HepG2 (cell line): ENCODE measurements around the gene SLC12A3. TPM values are rescaled to one million over a fixed set of nuclear protein-coding genes. Genes with fewer than 3 reads are reported as not detected.

Experiments
- ATAC-seq: fragments of 200-7000 bp; cut with Tn5 transposase; 3 replicates; pipeline ENCODE4 v1.9.1; 2020; ENCODE audit warnings: mild to moderate bottlenecking, moderate library complexity
- BruUV-seq: library from RNA; stranded (reverse); fragments of 400-500 nt; replicated peaks from 2 replicates; lab custom pipeline; 2021; lab: Mats Ljungman, UMichigan
- CTCF ChIA-PET: fragments of 300-600 bp; formaldehyde crosslinking; extraction: SDS; loops from one replicate; lab custom pipeline; 2021; ENCODE audit warnings: low total read pairs, inconsistent platforms, low intra/inter-chr PET ratio; lab: Yijun Ruan, JAX
- POLR2A ChIA-PET: fragments of 350-600 bp; sonication (Branson Sonifier 250); formaldehyde crosslinking; loops from one replicate; lab custom pipeline; 2020; ENCODE audit warnings: antibody characterized with exemption, inconsistent platforms; lab: Yijun Ruan, JAX
- DNase-seq: peaks from one replicate; pipeline ENCODE4 v3.0.0-alpha.2; 2015; ENCODE audit warnings: low spot score
- FAIRE-seq: peaks from 3 replicates; lab custom pipeline; 2011; peaks lifted over from hg19 to GRCh38; lab: Jason Lieb, UNC
- H2AFZ ChIP-seq: one replicate; pipeline ENCODE4 v1.6.1; 2011; ENCODE audit warnings: low read length, inconsistent platforms
- H3K27ac ChIP-seq: fragments of 300-600 bp; 3 replicates; pipeline ENCODE4 v1.8.0; 2011; ENCODE audit warnings: mixed run types, mild to moderate bottlenecking, mixed read lengths, low read length, inconsistent platforms; ENCODE audit not compliant: insufficient read depth; ENCODE audit errors: extremely low read length
- H3K27me3 ChIP-seq, 2 experiments: fragments of 200-600 bp in 1 of 2; 2 replicates in 1 of 2; 3 replicates in 1 of 2; pipeline versions ENCODE4 v1.6.0 to v1.8.0; 2011; ENCODE audit warnings: low read length in 2 of 2, mild to moderate bottlenecking in 2 of 2, moderate library complexity in 2 of 2, inconsistent platforms in 1 of 2; ENCODE audit not compliant: insufficient read depth in 2 of 2, control insufficient read depth in 1 of 2
- H3K36me3 ChIP-seq, 2 experiments: fragments of 200-600 bp in 1 of 2; replicated peaks in 1 of 2; 2 replicates in 1 of 2; 3 replicates in 1 of 2; pipeline versions ENCODE4 v1.5.1 to v1.8.0; 2011; ENCODE audit warnings: low read length in 2 of 2, inconsistent platforms in 1 of 2; ENCODE audit not compliant: insufficient read depth in 2 of 2, control insufficient read depth in 1 of 2
- H3K4me1 ChIP-seq: 2 replicates; pipeline ENCODE4 v1.5.1; 2012; ENCODE audit warnings: low read length, inconsistent platforms; ENCODE audit not compliant: insufficient read depth
- H3K4me2 ChIP-seq: 2 replicates; pipeline ENCODE4 v1.6.0; 2011; ENCODE audit warnings: low read depth, low read length, inconsistent platforms
- H3K4me3 ChIP-seq, 3 experiments: fragments of 200-600 bp in 1 of 3; sonication (generic), shearing (Covaris generic) in 1 of 3; replicated peaks in 1 of 3; 2 replicates each; pipeline ENCODE4 v1.5.1; 2011 to 2016; ENCODE audit warnings: low read length in 3 of 3, inconsistent platforms in 2 of 3, low read depth in 2 of 3, mild to moderate bottlenecking in 2 of 3, control low read depth in 1 of 3, mixed read lengths in 1 of 3; ENCODE audit not compliant: insufficient read depth in 1 of 3
- H3K79me2 ChIP-seq: one replicate; pipeline ENCODE4 v1.6.1; 2011; ENCODE audit warnings: low read length, inconsistent platforms; ENCODE audit not compliant: insufficient read depth
- H3K9ac ChIP-seq: 2 replicates; pipeline ENCODE4 v1.6.0; 2011; ENCODE audit warnings: mild to moderate bottlenecking, low read depth, low read length, inconsistent platforms; ENCODE audit not compliant: insufficient read depth
- H3K9me3 ChIP-seq: 2 replicates; pipeline ENCODE4 v1.5.1; 2012; ENCODE audit warnings: mild to moderate bottlenecking, low read length
- H4K20me1 ChIP-seq: 2 replicates; pipeline ENCODE4 v1.6.0; 2011; ENCODE audit warnings: inconsistent platforms, mild to moderate bottlenecking, low read length, moderate library complexity; ENCODE audit not compliant: insufficient read depth
- ETV6 ChIP-seq: sonication (generic); formaldehyde crosslinking; conservative IDR thresholded peaks from 2 replicates; pipeline ENCODE4 v1.4.0; 2020; ENCODE audit warnings: missing genetic modification reagents
- KDM4B ChIP-seq: sonication (generic); formaldehyde crosslinking; IDR thresholded peaks from 2 replicates; pipeline ENCODE4 v1.4.0; 2020; ENCODE audit warnings: missing genetic modification reagents
- MAF1 ChIP-seq: sonication (generic); formaldehyde crosslinking; IDR thresholded peaks from 2 replicates; pipeline ENCODE4 v1.5.0; 2020; ENCODE audit warnings: missing genetic modification reagents, borderline replicate concordance
- MLLT10 ChIP-seq: sonication (generic); formaldehyde crosslinking; IDR thresholded peaks from 2 replicates; pipeline ENCODE4 v1.4.0; 2020; ENCODE audit warnings: missing genetic modification reagents
- MTA1 ChIP-seq: sonication (generic); formaldehyde crosslinking; IDR thresholded peaks from 2 replicates; pipeline ENCODE4 v1.4.0; 2020; ENCODE audit warnings: missing genetic modification reagents, mild to moderate bottlenecking, borderline replicate concordance
- POGK ChIP-seq: sonication (generic); formaldehyde crosslinking; conservative IDR thresholded peaks from 2 replicates; pipeline ENCODE4 v1.8.0; 2022; ENCODE audit warnings: mild to moderate bottlenecking, moderate library complexity, missing genetic modification reagents
- POLR2A ChIP-seq, 2 experiments: IDR thresholded peaks; 2 replicates each; pipeline ENCODE4 v1.6.1; 2011; ENCODE audit warnings: low read depth in 2 of 2, low read length in 2 of 2, mild to moderate bottlenecking in 1 of 2, moderate library complexity in 1 of 2; ENCODE audit not compliant: insufficient read depth in 1 of 2
- RFXANK ChIP-seq: IDR thresholded peaks from 2 replicates; pipeline ENCODE4 v1.6.1; 2016
- RXRA ChIP-seq: sonication (generic); formaldehyde crosslinking; IDR thresholded peaks from 2 replicates; pipeline ENCODE4 v1.5.1; 2020; ENCODE audit warnings: missing genetic modification reagents
- TBP ChIP-seq: sonication (generic); formaldehyde crosslinking; IDR thresholded peaks from 2 replicates; pipeline ENCODE4 v1.5.0; 2020; ENCODE audit warnings: missing genetic modification reagents
- ZMYM4 ChIP-seq: sonication (generic); formaldehyde crosslinking; IDR thresholded peaks from 2 replicates; pipeline ENCODE4 v1.8.1; 2023; ENCODE audit warnings: mild to moderate bottlenecking, missing genetic modification reagents
- ZNF136 ChIP-seq: sonication (generic); formaldehyde crosslinking; IDR thresholded peaks from 2 replicates; pipeline ENCODE4 v1.8.1; 2022; ENCODE audit warnings: low read depth, mild to moderate bottlenecking, moderate library complexity, missing genetic modification reagents
- ZNF234 ChIP-seq: sonication (generic); formaldehyde crosslinking; conservative IDR thresholded peaks from 2 replicates; pipeline ENCODE4 v1.5.1; 2020; ENCODE audit warnings: mild to moderate bottlenecking, missing genetic modification reagents
- ZNF253 ChIP-seq: sonication (generic); formaldehyde crosslinking; IDR thresholded peaks from 2 replicates; pipeline ENCODE4 v1.8.0; 2022; ENCODE audit warnings: mild to moderate bottlenecking, missing genetic modification reagents, borderline replicate concordance
- ZNF281 ChIP-seq: sonication (generic); formaldehyde crosslinking; IDR thresholded peaks from 2 replicates; pipeline ENCODE4 v1.4.0; 2020; ENCODE audit warnings: missing genetic modification reagents, borderline replicate concordance
- ZNF333 ChIP-seq: sonication (generic); formaldehyde crosslinking; IDR thresholded peaks from 2 replicates; pipeline ENCODE4 v1.4.0; 2020; ENCODE audit warnings: mild to moderate bottlenecking, missing genetic modification reagents, borderline replicate concordance
- ZNF547 ChIP-seq: sonication (generic); formaldehyde crosslinking; IDR thresholded peaks from 2 replicates; pipeline ENCODE4 v1.5.1; 2020; ENCODE audit warnings: mild to moderate bottlenecking, missing genetic modification reagents
- WGBS: methylation state at CpG from one replicate; pipeline ENCODE4 v1.1.6; 2017; ENCODE audit warnings: low lambda C conversion rate; 5-methylcytosine and 5-hydroxymethylcytosine counted together
- in situ Hi-C: cut with HindIII; loops from 2 replicates; pipeline ENCODE4 v1.10.0; 2017; ENCODE audit warnings: low pct_unique_long_range_greater_than_20kb; ENCODE audit not compliant: extremely low pct_ligation_motif_present
- intact Hi-C: fragments of 100-400 bp; cut with micrococcal nuclease; formaldehyde crosslinking; loops from one replicate; pipeline ENCODE4 v1.10.0; 2022; ENCODE audit not compliant: unreplicated experiment
- polyA plus RNA-seq, 8 experiments: library from polyadenylated mRNA; depleted of rRNA in 3 of 8; stranded (reverse) in 7 of 8; unstranded in 1 of 8; fragments of >200 nt; fragmentation: Illumina TruSeq in 4 of 8; extraction: Trizol in 4 of 8; gene quantifications; 2 replicates each; pipeline versions ENCODE4 v1.2.1 to v1.2.3, GENCODE V29; 2011 to 2016; ENCODE audit warnings: low read depth in 4 of 8, missing spikeins in 1 of 8, mixed read lengths in 1 of 8; ENCODE audit not compliant: insufficient read depth in 1 of 8
- total RNA-seq, 5 experiments: library from RNA; depleted of rRNA; stranded (reverse); fragments of >200 nt; fragmentation: Illumina TruSeq; extraction: Trizol; gene quantifications; 2 replicates each; pipeline ENCODE4 v1.2.3, GENCODE V29; 2016; ENCODE audit warnings: low read depth in 1 of 5

The SLC12A3 gene
- total and polyA plus RNA-seq, 2 of the 13 experiments (the other 11 are each of a cell fraction or from before 2014, with no cell fraction given): 6.2 TPM; not detected in 1

GRCh38 chr16:56880176-56880575, 15.2 kb downstream of the SLC12A3 start:
- ATAC-seq: no peak; the same call in 2 of the 3 replicates
- no peak overlapping the region for H3K9ac ChIP-seq
- TF ChIP-seq TBP (no peak), RXRA (CRISPR knock-in tag) (no peak), RFXANK (CRISPR knock-in tag) (no peak), ZNF253 (no peak), MTA1 (CRISPR knock-in tag) (no peak), ZNF234 (CRISPR knock-in tag) (no peak), MLLT10 (CRISPR knock-in tag) (no peak), ZNF547 (no peak), ZMYM4 (CRISPR knock-in tag) (no peak), POGK (CRISPR knock-in tag) (no peak), ZNF136 (no peak), ZNF333 (CRISPR knock-in tag) (no peak), ZNF281 (CRISPR knock-in tag) (no peak), ETV6 (no peak), MAF1 (no peak), KDM4B (CRISPR knock-in tag) (no peak), POLR2A (IDR thresholded peaks at IDR 0.05; ENCODE audit: insufficient read depth in 1 of 2, low read depth in 2 of 2, low read length in 2 of 2) (no peak)
- TF ChIP-seq, all 625 proteins: peak for 0
- BruUV-seq: no TSS peak
- Histone ChIP-seq H3K4me3 (no peak overlapping the region), H3K27ac (no peak overlapping the region), H3K4me1 (no peaks in the 10 kb centered on the region), H3K27me3 (no peaks in the 10 kb centered on the region; a peak in 1 of 5 replicates), H3K79me2 (no peaks in the 10 kb centered on the region), H2AFZ (no peak overlapping the region), H3K9me3 (no peaks in the 10 kb centered on the region), H3K36me3 (no peaks in the 10 kb centered on the region), H4K20me1 (no peaks in the 10 kb centered on the region), H3K4me2 (no peak overlapping the region)
- no peak for FAIRE-seq
- WGBS: 84% methylated on average over 5 of the region's 12 CpGs
- CTCF ChIA-PET: no interaction called here
- in situ Hi-C loops: no loop called here
- intact Hi-C loops: no loop called here
- POLR2A ChIA-PET: interaction anchor here (1.9 kb wide), 1 partner anchor 52 kb away, joined by 5 read pairs; the partner anchor contains the start of gene HERPUD1
- DNase-seq: no peak
